Hindlimb muscle (tissue), 1 donor: Measurements from ENCODE around the gene CEP350. TPM values are rescaled to one million over a fixed set of nuclear protein-coding genes. Genes with fewer than 3 reads are reported as not detected.

Experiments used
- DNase-seq: peaks from one replicate; pipeline ENCODE4 v3.0.0-alpha.2; 2013
- polyA plus RNA-seq: library from polyadenylated mRNA; unstranded; fragments of 120-200 nt; gene quantifications from one replicate; pipeline ENCODE4 v1.2.1, GENCODE V29; 2013; ENCODE audit not compliant: insufficient read length

The CEP350 gene
- polyA plus RNA-seq, 1 donor = 35.3 TPM

DNA sequence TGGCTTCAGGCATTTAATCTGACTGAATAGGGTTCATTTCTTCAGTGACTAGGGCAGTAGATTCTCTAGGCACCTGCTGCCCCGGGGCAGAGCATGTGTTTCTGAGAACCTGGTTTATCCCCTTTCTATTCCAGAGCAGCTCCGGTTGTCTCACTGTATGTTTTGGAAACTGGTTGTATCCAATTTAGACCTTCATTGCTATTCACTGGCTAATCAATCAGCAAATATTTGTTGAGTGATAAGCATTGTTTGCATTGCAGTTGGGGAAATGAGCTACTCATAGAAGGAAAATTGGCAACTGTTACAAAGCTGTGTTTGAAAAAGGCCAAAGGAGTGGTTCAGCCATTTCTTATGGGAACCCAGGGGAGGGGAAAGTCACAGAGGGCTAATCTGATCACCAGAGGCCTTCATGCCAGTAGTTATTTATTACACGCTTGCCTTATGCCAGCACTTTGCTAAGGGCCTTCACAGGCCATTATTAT is 203.0 kb downstream of the CEP350 start:
- no peak for DNase-seq

DNA sequence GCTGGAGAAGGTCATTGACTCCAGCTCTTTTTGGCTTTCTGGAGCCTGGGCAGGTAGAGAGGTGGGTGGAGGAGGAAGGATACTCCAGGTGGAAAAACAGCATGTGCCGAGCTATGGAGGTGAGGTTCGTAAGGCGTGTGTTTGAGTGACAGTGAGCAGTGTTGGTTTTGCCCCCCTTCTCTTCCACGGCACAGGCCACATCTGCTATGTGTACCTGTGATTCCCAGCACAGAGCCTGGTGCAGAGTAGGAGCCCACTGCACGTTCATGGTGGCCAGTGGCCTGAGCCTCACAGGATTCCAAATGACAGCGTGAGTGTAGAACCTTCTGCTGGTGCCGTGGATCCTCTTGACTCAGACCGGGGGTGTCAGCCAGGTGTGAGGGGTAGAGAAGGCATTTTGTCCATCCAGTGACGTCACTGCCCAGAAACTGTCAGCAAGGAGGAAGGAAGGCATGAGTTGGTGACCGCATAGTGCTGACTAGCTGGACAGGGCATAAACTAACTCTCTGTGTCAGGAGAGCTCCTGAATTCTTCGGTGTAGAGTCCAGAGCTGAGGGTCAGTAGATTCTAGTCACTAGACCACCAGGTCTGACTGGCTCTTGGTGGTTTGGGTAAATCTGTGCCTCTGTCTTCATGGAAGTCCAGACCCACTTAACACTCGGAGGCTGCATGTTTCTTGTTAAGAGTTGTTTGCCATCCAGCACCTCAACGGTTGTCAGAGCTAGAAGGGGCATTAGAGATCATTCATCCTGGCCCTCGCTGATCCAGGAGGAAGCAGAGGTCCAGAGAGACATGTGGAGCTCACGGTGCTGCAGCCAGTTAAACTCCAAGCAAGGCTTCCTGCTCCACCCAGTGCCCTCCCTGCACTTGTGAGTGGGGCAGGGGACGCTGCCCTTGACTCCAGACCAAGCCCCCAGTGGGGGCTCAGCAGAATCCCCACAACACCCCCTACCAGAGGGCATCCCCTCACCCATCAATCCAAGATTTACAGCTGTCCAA is 203.8 kb downstream of the CEP350 start:
- DNase-seq = no peak

DNA sequence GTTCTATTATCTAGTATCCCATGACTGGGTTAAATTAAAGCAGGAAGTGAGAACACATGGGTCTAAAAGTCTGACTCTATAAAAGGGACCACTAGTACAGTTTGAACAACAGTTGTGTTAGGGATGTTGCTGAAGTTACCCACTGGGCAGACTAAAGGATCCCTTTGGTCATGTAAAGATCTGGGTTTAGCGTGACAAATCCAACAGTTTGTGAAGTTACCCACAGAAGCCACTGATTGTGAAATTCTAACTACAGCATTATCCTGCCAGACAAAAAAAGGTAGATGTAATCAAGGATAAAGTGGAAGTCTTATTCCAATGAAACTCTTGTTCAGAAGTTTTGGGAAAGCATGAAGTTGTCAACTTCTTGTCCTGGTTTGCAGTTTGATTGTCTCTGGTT is 205.7 kb downstream of the CEP350 start:
- no peak for DNase-seq

DNA sequence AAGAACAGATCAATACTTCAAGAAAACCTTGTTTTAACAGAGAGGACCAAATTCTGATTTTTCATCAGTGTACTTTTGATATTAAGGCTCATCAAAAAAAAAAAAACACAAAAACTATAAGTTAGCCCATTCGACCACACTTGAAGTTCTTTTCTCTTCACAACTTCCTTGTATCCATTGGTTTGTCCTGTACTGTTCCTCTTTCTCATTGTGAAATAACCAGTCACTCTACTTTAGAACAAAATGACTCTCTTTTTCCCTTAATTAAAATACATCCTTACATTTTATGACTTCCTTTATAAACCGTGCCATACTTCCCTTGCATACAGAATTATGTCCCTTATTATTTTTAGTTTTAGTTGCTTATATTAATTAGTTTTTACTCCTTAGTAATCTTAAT is 208.4 kb downstream of the CEP350 start:
- no peak for DNase-seq

Other genes starting within 250 kb of the CEP350 start
- 0.31 TPM for gene FAM163A, start 211.5 kb upstream of the CEP350 start, polyA plus RNA-seq
- gene TOR1AIP2, start 77.0 kb upstream of the CEP350 start, polyA plus RNA-seq = 28.5 TPM
- gene TOR1AIP1, start 72.5 kb upstream of the CEP350 start, polyA plus RNA-seq = 47.5 TPM
- gene QSOX1, start 200.1 kb downstream of the CEP350 start, polyA plus RNA-seq = 26.5 TPM